ENCODE measurements around the gene ZFAND2A. TPM values are rescaled to one million over a fixed set of nuclear protein-coding genes. Genes with fewer than 3 reads are reported as not detected.

Gene ZFAND2A
- total RNA-seq, 4 donors from 2014 or later, result 12.0 to 17.9 (median 14.1) TPM

- peaks cover 2% of the 10 kb centered on the region in 2 donors for H3K4me1 ChIP-seq
- DNase-seq (no peak), ATAC-seq (no peak)
- intact Hi-C loops (cut with DNase I; ENCODE audit: low total_unique reads), result no loop called here
- no peak overlapping the region for H3K27ac ChIP-seq
- no peaks in the 10 kb centered on the region for H3K36me3 ChIP-seq
- in situ Hi-C loops (cut with MboI; ENCODE audit: low sequenced_read_pairs in 4 of 4), result no loop called here
- TF ChIP-seq CTCF (IDR thresholded peaks at IDR 0.05 in 4 of 5, conservative IDR thresholded peaks at IDR 0.05 in 1 of 5) (no peak), POLR2A (IDR thresholded peaks at IDR 0.05) (no peak)
- H3K9me3 ChIP-seq, result no peaks in the 10 kb centered on the region
- H3K27me3 ChIP-seq, result no peaks in the 10 kb centered on the region
- H3K4me3 ChIP-seq, result no peak overlapping the region
Observed at GRCh38 chr7:1131471-1132265, 28.3 kb downstream of the ZFAND2A start.

GRCh38 chr7:1130021-1130990 lies 29.7 kb downstream of the ZFAND2A start:
- no peak overlapping the region for H3K4me3 ChIP-seq
- H3K4me1 ChIP-seq, result no peaks in the 10 kb centered on the region
- H3K9me3 ChIP-seq, result no peaks in the 10 kb centered on the region
- no peaks in the 10 kb centered on the region for H3K36me3 ChIP-seq
- H3K27me3 ChIP-seq, result no peaks in the 10 kb centered on the region
- TF ChIP-seq CTCF (IDR thresholded peaks at IDR 0.05 in 4 of 5, conservative IDR thresholded peaks at IDR 0.05 in 1 of 5) (no peak), POLR2A (IDR thresholded peaks at IDR 0.05) (no peak)
- DNase-seq, result no peak
- ATAC-seq, result no peak
- no peak overlapping the region for H3K27ac ChIP-seq
- intact Hi-C loops (cut with DNase I; ENCODE audit: low total_unique reads), result no loop called here
- in situ Hi-C loops (cut with MboI; ENCODE audit: low sequenced_read_pairs in 4 of 4), result no loop called here

GRCh38 chr7:1129431-1129830 lies 30.6 kb downstream of the ZFAND2A start:
- in situ Hi-C loops (cut with MboI; ENCODE audit: low sequenced_read_pairs in 4 of 4), result no loop called here
- no peak overlapping the region for H3K4me3 ChIP-seq
- ATAC-seq, result no peak
- no peaks in the 10 kb centered on the region for H3K9me3 ChIP-seq
- TF ChIP-seq POLR2A (IDR thresholded peaks at IDR 0.05) (no peak), CTCF (IDR thresholded peaks at IDR 0.05 in 4 of 5, conservative IDR thresholded peaks at IDR 0.05 in 1 of 5) (no peak)
- H3K27ac ChIP-seq, result no peak overlapping the region
- intact Hi-C loops (cut with DNase I; ENCODE audit: low total_unique reads), result no loop called here
- no peaks in the 10 kb centered on the region for H3K27me3 ChIP-seq
- DNase-seq, result no peak
- no peaks in the 10 kb centered on the region for H3K36me3 ChIP-seq
- H3K4me1 ChIP-seq, result peaks cover 3 to 7% of the 10 kb centered on the region in 2 donors

- no peak for TF ChIP-seq POLR2A (IDR thresholded peaks at IDR 0.05)
- no peak for TF ChIP-seq CTCF (IDR thresholded peaks at IDR 0.05 in 4 of 5, conservative IDR thresholded peaks at IDR 0.05 in 1 of 5)
- ATAC-seq (no peak), DNase-seq (no peak)
- Histone ChIP-seq H3K4me3 (no peak overlapping the region), H3K27me3 (no peaks in the 10 kb centered on the region), H3K4me1 (peaks cover 12% of the 10 kb centered on the region in 2 donors), H3K36me3 (no peaks in the 10 kb centered on the region), H3K27ac (no peak overlapping the region), H3K9me3 (no peaks in the 10 kb centered on the region)
- intact Hi-C loops (cut with DNase I; ENCODE audit: low total_unique reads) (no loop called here), in situ Hi-C loops (cut with MboI; ENCODE audit: low sequenced_read_pairs in 4 of 4) (no loop called here)
Observed at GRCh38 chr7:1127001-1127400, 33.0 kb downstream of the ZFAND2A start.

Measured in gastrocnemius medialis (tissue), 4 donors.